ENCODE measurements around the gene ZCCHC14. TPM values are rescaled to one million over a fixed set of nuclear protein-coding genes. Genes with fewer than 3 reads are reported as not detected.
A peak's percentile ranks its signal among the peaks of the same experiment; 100 is the strongest.
"Not testable (repeated sequence)": the region's sequence is repeated elsewhere in the genome, so short reads cannot be mapped to it uniquely, and the experiment has no call there.

Gene ZCCHC14
- total RNA-seq, 3 donors from 2014 or later = 14.7 to 18.0 (median 15.9) TPM

DNA sequence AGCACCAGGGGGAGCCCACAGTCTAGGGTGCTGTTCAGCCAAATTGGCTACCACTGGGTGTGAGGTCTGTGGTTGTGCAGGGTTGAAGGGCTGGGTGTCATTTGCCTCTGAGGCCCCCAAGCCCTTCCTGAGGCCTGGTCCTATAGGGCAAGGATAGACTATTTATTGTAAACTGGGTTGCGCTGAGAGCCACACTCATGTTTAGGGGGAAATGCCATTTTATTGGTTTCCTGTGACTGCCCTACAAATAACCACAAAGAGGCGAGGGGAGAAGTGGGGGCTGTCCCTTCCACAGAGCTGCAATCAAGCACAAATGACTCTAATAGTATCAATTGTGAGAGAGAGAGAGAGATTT lies 3.6 kb upstream of the ZCCHC14 start:
- Mint-ChIP-seq H3K36me3 (ENCODE audit: insufficient read depth) (no peaks in the 10 kb centered on the region), H3K4me3 (no peak overlapping the region), H3K4me1 (ENCODE audit: low read depth) (peaks cover 25% of the 10 kb centered on the region), H3K27me3 (ENCODE audit: low read depth) (no peaks in the 10 kb centered on the region), H3K9me3 (no peaks in the 10 kb centered on the region)
- ATAC-seq = peak in 1 of 2 donors; percentile 8
- no peak for DNase-seq

DNA sequence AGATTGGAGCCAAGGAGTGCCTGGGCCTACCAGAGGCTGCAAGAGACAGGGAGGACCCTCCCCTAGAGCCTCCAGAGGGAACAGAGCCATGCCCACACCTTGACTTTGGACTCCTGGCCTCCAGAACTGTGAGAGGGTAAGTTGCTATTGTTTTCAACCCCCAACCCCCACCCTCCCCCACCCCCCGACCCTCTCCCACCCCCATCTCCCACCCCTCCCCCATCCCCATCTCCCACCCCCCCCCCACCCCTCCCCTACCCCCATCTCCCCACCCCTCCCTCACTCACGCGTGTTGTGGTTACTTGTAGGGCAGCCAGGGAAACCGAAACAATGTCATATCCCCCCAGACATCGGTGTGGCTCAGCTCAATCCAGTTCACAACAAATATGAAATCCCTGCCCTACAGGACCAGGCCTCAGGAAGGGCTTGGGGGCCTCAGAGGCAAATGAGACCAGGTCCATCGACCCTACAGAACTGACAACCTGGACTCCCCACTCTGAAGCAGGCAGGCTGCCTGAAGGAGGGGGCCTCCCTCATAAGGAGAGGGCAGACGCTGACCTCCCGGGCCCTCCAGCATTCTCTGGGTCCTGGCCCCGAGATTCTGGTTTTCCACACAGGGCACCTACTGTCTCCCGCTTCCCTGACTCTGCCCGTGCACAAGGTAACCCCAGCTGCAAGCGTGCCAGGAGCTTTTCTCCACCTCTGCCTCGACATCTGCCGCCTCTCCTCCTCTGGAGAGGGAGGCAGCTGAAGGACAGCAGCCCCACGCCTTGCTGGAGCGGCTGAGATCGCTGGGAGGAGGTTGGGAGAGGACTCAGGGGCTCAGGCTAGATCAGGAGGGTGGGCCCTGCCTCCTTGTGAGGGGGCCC lies 3.0 kb upstream of the ZCCHC14 start:
- no peaks in the 10 kb centered on the region for H3K9me3 Mint-ChIP-seq
- H3K36me3 Mint-ChIP-seq (ENCODE audit: insufficient read depth) = no peaks in the 10 kb centered on the region
- H3K4me1 Mint-ChIP-seq (ENCODE audit: low read depth) = peaks cover 29% of the 10 kb centered on the region
- no peak for DNase-seq
- no peak overlapping the region for H3K4me3 Mint-ChIP-seq
- ATAC-seq = no peak
- no peaks in the 10 kb centered on the region for H3K27me3 Mint-ChIP-seq (ENCODE audit: low read depth)

DNA sequence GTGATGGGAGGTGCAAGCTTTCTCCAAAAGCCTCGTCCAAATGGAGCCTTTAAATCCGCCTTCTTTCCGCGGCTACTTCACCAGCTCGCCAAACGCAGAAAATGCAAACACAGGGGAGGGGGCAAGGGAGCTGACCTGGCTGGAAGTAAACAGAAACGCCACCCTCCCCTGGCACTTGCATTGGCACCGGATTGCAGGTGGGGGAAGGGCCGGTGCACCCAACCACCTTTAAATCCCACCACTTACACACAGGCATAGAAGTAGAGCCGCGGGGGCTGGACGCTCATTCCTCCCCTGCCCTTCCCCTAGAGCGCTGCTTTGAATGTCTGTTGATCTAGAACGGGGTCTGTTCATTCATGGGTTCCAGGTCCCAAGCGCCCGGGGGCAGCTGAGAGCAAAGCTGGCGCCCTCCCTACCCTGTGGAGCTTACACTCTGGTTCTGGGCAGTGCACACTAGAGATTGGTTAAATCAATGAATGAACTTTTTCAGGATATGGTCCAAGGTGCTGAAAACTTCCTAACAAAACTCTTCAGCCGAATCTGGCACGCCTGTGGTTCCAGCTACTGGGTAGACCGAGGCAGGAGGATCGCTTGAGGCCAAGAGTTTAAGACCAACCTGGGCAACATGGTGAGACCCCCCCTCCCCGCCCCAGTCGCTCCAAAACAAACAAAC lies 920 bp upstream of the ZCCHC14 start:
- ATAC-seq (no peak), DNase-seq (no peak)
- Mint-ChIP-seq H3K36me3 (ENCODE audit: insufficient read depth) (no peaks in the 10 kb centered on the region), H3K4me3 (peak overlapping the region; percentile 86), H3K9me3 (no peaks in the 10 kb centered on the region), H3K27me3 (ENCODE audit: low read depth) (no peaks in the 10 kb centered on the region), H3K4me1 (ENCODE audit: low read depth) (peaks cover 50% of the 10 kb centered on the region)

DNA sequence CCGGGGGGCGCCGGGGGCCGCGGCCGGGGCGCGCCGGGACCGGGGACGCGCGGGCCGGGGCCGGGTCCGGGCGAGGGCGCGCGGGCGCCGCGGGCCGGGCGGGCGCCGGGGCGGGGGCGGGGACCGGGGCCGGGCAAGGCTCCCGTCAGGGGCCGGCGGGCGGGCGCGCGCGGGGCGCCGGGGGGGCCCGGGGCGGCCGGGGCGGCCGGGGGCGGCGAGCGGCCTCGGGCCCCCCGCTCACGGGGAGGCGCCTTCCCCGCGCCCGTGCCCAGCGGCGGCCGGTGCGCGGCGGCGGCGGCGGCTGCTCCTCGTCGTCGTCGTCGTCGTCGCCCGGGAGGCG lies 563 bp downstream of the ZCCHC14 start:
- H3K9me3 Mint-ChIP-seq = no peaks in the 10 kb centered on the region
- no peak overlapping the region for H3K4me3 Mint-ChIP-seq
- DNase-seq = no peak
- no peaks in the 10 kb centered on the region for H3K36me3 Mint-ChIP-seq (ENCODE audit: insufficient read depth)
- H3K4me1 Mint-ChIP-seq (ENCODE audit: low read depth) = peaks cover 61% of the 10 kb centered on the region
- ATAC-seq = no peak
- H3K27me3 Mint-ChIP-seq (ENCODE audit: low read depth) = no peaks in the 10 kb centered on the region

DNA sequence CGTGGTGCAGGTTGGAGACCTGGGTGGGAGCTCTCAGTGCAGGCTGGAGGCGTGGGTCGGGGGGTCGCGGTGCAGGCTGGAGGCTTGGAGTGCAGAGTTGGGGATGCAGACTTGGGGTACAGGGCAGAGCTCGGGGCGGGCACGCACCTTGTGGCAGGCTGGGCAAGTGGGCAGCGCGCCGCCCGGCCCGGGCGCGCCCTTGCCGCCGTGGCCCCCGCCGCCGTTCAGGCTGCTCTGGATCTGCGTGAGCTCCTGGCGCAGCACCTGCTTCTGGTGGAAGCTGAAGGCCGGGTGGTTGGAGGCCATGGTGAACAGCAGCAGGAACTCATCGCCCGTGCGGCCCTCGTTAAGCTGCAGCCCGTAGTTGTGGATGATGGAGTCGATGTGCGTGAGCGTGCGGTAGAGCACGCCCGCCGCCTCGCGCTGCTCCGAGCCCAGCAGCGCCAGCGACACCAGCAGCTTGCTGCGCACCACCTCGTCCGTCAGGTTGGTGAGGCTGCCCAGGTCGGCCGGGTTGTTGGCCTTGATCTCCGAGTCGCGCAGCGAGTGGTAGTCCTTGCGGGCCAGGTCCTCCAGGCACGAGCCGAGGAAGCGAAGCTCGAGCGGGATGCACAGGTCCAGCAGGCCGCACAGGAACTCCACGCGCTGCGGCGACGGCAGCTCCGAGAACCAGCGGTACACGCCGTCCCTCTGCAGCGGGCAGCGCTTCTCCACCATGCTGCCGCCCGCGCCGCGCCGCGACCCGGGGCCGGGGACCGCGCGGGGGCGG lies 1.1 kb downstream of the ZCCHC14 start:
- H3K9me3 Mint-ChIP-seq = no peaks in the 10 kb centered on the region
- DNase-seq (no peak), ATAC-seq (no peak)
- H3K4me3 Mint-ChIP-seq = peak overlapping the region; percentile 88
- H3K36me3 Mint-ChIP-seq (ENCODE audit: insufficient read depth) = no peaks in the 10 kb centered on the region
- H3K4me1 Mint-ChIP-seq (ENCODE audit: low read depth) = peaks cover 61% of the 10 kb centered on the region
- H3K27me3 Mint-ChIP-seq (ENCODE audit: low read depth) = no peaks in the 10 kb centered on the region

DNA sequence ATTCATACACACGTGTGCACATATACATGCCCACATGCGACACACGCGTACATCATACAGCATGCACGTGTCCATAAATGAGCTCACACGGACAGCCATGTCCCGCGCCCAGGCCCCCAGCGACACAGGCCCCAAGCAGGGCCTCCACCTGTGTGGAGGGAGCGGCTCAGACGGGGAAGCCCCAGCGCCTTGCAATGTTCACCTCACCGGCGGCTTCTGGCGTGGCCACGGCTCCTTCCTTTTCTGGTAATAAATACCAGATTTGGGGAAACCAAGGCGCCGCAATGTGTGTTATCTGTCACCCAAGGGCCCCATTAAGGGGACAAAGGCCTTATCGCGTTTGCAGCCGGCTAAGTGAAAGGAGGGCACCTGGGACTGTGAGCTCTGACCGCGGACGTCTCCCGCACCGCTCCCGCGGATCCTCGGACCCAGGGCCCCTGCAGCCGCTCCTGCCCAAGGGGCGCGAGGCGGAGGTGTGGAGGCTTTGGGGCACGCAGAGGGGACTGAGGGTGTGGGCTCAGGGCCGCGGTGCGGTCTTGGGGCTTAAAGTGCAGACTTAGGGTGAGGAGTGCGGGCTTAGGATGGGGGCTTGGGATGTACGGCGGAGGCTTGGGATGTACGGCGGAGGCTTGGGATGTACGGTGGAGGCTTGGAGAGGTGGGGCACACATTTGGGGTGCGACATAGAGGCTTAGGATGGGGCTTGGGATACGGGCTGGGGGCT lies 1.9 kb downstream of the ZCCHC14 start:
- ATAC-seq = peak; percentile 20 to 30
- H3K4me3 Mint-ChIP-seq = peak overlapping the region; percentile 88
- not testable (repeated sequence) for H3K36me3 Mint-ChIP-seq (ENCODE audit: insufficient read depth); H3K27me3 Mint-ChIP-seq (ENCODE audit: low read depth); H3K9me3 Mint-ChIP-seq
- DNase-seq = peak; percentile 57
- peaks cover 61% of the 10 kb centered on the region for H3K4me1 Mint-ChIP-seq (ENCODE audit: low read depth)

DNA sequence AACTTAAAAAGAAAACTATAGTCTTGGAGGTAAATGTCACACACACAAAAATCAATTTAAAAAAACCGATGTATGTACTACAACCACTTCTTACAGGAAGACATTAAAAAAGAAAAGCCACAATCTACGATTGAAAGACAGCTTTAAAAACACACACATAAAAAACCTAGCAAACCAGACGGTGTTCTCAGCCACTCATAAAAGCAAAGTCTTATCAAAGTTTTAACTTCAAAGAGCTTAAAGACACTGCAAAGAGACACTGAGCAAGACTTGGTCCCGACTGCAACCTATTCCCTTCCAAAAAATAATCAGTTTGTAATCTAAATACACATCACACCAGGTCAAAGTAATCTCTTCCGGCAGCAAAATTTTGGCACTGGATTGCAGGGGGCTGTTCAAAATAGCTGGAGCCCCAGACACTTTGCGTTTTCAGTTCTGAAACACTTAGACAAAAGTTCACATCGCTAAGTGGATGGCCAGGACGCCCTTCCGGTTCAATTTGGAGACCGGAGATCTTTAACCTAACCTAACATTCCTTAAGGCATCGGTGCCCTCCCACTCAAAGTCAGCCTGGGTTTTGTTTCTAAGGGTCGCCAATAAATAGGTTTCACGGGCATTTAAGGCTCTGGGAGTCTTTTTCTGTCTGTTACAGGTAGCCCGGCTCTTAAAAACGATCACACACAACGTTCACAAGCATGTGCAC lies 2.6 kb downstream of the ZCCHC14 start:
- Mint-ChIP-seq H3K9me3 (no peaks in the 10 kb centered on the region), H3K27me3 (ENCODE audit: low read depth) (no peaks in the 10 kb centered on the region), H3K4me3 (peak overlapping the region; percentile 88), H3K36me3 (ENCODE audit: insufficient read depth) (no peaks in the 10 kb centered on the region), H3K4me1 (ENCODE audit: low read depth) (peaks cover 64% of the 10 kb centered on the region)
- no peak for DNase-seq
- ATAC-seq = no peak

DNA sequence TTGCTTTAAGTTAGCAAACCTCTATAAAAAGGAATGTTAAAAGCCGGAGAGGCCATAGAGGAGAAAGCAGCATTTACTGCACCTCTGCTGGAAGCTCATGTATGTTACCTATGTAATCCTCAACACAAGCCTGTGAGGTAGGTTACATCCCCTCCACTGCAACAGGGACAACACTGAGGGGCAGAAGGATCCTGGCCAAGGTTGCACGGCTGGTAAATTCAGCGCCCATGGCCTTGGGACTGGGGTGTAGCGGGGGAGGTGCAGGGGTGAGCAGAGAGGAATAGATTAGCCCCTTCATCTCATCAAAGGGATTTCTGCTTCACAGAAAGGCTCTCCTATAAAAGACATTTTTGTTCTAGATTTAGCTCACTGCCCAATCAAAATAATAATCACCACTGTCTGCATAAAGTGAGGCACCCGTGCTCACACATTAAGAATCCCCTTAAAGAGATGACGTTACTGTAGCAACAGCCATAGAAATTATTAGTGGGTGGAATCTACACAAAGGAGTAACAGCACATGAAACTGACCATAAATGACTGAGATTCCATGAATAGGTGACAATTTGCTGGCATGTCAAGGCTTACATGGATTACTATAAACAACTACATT lies 3.3 kb downstream of the ZCCHC14 start:
- Mint-ChIP-seq H3K9me3 (no peaks in the 10 kb centered on the region), H3K27me3 (ENCODE audit: low read depth) (no peaks in the 10 kb centered on the region)

DNA sequence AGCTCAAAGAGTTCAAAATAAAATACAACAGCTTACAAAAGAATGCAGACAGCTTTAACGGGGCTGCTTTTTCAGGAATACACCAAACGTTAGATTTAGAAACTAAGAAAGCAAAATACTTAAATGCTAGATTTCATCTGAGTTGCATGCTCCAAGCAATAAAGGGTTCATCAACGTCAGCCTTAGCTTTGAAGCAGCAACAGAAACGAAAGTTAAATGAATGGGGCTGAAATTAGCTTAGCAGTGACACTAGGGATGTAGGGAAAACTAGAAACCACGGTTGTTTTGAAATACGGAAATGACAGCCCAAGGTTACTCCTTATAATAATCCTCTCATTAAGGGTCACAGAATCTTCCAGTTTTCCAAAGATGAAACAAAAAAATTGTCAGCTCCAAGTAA lies 3.9 kb downstream of the ZCCHC14 start:
- H3K4me3 Mint-ChIP-seq = peak overlapping the region; percentile 88
- not testable (repeated sequence) for DNase-seq; H3K36me3 Mint-ChIP-seq (ENCODE audit: insufficient read depth); H3K9me3 Mint-ChIP-seq; ATAC-seq; H3K27me3 Mint-ChIP-seq (ENCODE audit: low read depth)
- peaks cover 75% of the 10 kb centered on the region for H3K4me1 Mint-ChIP-seq (ENCODE audit: low read depth)

More for the DNA sequence above, 3.3 kb downstream of the ZCCHC14 start:
- no peak for ATAC-seq
- DNase-seq = no peak
- H3K4me1 Mint-ChIP-seq (ENCODE audit: low read depth) = peaks cover 70% of the 10 kb centered on the region
- peak overlapping the region; percentile 88 for H3K4me3 Mint-ChIP-seq
- no peaks in the 10 kb centered on the region for H3K36me3 Mint-ChIP-seq (ENCODE audit: insufficient read depth)

DNA sequence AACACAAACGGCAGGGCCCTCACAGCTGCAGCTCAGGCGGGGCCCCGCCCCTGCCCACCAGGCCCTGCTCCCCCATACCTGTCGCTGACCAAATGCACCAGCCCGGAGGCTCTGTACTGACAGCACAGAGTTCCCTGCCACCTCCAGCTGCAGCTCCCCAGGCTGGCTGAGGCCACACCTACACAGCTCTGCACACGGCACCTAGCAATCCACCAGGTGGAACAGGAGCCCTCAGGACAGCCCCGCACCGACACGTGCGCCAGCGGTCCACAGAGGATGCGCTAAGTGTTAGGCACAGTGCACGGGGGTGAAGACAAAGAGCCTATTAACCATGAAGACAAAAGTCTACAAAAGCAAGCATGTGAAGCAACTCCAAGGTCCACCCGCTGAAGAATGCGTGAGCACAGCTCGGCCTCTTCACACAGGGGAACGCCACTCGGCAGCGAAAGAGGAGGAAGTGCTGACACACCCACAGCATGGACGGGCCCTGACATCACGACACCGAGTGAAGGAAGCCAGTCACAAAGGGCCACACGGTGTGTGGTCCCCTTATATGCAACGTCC lies 5.4 kb downstream of the ZCCHC14 start:
- DNase-seq (no peak), ATAC-seq (no peak)
- Mint-ChIP-seq H3K4me1 (ENCODE audit: low read depth) (peaks cover 79% of the 10 kb centered on the region), H3K9me3 (no peaks in the 10 kb centered on the region), H3K27me3 (ENCODE audit: low read depth) (no peaks in the 10 kb centered on the region), H3K4me3 (peak overlapping the region; percentile 63), H3K36me3 (ENCODE audit: insufficient read depth) (peaks cover 5% of the 10 kb centered on the region)

DNA sequence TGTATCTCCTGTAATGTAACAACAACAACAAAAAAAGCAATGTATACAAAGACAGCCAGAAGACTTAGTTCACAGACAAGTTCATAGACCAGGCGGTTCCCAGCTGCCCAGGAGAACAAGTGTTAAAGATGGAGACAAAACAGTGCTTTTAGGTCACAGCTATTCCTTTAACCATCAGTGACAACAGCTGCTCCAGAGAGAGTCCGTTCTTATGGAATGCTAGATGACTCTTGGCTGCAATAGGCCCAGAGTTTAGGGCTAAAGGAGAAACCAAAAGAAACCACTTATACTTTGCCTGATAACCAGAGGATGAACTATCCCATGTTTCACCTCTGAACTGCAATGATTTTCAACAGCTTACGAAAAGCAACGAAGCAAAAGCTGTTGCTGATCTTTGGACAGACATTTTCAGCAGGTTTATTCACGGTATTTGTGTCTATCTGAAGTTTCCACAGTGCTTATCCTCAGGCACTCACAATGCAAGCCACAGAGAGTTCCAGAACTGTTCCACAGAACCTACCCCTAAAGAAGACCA lies 6.0 kb downstream of the ZCCHC14 start:
- H3K4me1 Mint-ChIP-seq (ENCODE audit: low read depth) = peaks cover 84% of the 10 kb centered on the region
- no peaks in the 10 kb centered on the region for H3K9me3 Mint-ChIP-seq
- DNase-seq = no peak
- no peaks in the 10 kb centered on the region for H3K27me3 Mint-ChIP-seq (ENCODE audit: low read depth)
- peak overlapping the region; percentile 52 for H3K4me3 Mint-ChIP-seq
- no peak for ATAC-seq
- H3K36me3 Mint-ChIP-seq (ENCODE audit: insufficient read depth) = peaks cover 8% of the 10 kb centered on the region

DNA sequence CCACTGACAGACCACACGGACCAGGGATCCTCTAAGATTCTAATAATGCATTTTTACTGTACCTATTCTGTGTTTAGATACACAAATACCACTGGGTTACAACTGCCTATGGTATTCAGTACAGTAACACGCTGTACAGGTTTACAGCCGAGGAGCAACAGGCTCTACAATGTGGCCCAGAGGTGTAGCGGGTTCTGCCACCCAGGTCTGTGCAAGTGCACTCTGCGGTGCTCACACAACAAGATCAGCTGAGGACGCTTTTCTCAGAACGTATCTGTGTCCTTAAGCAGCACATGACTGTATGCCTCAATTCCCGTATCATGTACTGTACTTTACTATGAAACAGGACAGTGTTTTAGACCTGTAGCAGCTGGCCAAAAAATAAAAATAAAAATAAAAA lies 6.5 kb downstream of the ZCCHC14 start:
- H3K9me3 Mint-ChIP-seq = no peaks in the 10 kb centered on the region
- no peaks in the 10 kb centered on the region for H3K27me3 Mint-ChIP-seq (ENCODE audit: low read depth)
- peaks cover 8% of the 10 kb centered on the region for H3K36me3 Mint-ChIP-seq (ENCODE audit: insufficient read depth)
- H3K4me3 Mint-ChIP-seq = peak overlapping the region; percentile 52
- no peak for DNase-seq
- H3K4me1 Mint-ChIP-seq (ENCODE audit: low read depth) = peaks cover 83% of the 10 kb centered on the region
- ATAC-seq = no peak

DNA sequence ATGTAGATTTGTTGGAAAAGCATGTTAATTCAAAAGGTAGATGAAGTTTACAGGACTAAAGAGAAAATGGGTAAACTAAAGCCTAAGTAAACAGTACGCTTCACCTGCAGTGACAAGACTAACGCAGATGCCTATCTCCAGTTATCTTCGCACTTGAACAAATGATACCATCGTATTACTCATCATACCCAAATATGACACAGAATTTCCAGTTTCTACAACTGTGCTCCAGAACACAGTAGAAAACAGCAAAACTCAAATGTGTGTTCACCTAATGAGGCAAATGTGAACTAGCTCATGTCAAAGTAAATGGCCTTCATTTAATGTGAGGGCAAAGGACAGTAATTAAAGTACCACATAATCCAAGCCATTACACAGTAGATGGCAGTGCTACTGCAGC lies 7.0 kb downstream of the ZCCHC14 start:
- Mint-ChIP-seq H3K4me3 (peak overlapping the region; percentile 52), H3K4me1 (ENCODE audit: low read depth) (peaks cover 82% of the 10 kb centered on the region)
- DNase-seq; H3K27me3 Mint-ChIP-seq (ENCODE audit: low read depth); H3K36me3 Mint-ChIP-seq (ENCODE audit: insufficient read depth); H3K9me3 Mint-ChIP-seq: not testable (repeated sequence)
- peak; percentile 70 to 79 for ATAC-seq

Data from activated T-cell treated with anti-CD3 and anti-CD28 coated beads, Interleukin-2, amount 50 U/mL, for 4 hours (primary cell).